Stimulated activated CD8-positive, alpha-beta memory T cell treated with anti-CD3 and anti-CD28 coated beads, Interleukin-4, amount 100 ng/mL, for 48 hours (primary cell): ENCODE results near the gene CCDC106.

Experiments
- DNase-seq: peaks from one replicate; pipeline ENCODE4 v3.0.0-alpha.2; 2020

Gene CCDC106

DNA sequence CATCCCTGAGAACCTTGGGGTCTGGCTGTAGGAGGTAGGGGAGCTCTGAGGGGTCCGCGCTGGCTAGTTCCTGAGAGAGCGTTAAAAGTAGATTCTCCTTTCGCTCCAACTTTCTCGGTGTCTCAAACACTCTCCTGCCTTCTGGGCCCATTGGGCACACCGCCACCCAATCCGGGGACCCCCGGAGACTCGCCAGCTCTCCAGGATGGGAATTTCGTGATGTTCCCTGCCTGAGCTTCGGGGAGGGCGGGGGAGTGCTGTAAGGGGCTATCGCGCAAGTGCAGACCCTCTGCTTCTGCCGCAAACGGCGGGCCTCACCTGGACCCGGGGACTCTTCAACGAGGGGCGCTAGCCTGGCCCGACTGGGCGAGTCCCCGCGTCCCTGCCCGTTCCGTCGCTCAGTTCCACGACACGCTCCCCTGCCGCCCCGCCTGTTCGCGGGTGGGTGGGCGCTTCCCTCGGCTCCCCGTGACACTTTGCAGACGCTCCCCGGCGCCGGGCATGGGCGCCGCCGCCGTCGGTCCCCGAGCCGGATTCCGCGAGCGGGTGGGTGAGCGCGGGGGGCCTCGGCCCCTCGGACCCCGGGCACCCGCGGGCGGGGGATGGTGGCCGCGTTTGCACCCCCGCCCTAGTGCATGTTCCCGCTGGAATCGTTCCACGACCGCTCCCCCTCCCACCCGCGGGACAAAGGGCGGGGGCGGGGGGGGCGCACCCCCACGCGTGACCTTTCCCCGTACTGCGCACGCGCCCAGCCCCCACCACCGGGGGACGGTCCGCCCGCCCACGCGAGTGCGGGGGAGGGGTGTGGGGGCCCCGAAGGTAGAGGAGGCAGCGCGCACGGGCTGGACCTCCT lies at the start of gene CCDC106:
CCDC106 (plus strand) TSS at position 481 of the 853 bp plus-strand sequence. CDS start 835 bp downstream, outside the sequence.
- DNase-seq: peak; percentile 65

DNA sequence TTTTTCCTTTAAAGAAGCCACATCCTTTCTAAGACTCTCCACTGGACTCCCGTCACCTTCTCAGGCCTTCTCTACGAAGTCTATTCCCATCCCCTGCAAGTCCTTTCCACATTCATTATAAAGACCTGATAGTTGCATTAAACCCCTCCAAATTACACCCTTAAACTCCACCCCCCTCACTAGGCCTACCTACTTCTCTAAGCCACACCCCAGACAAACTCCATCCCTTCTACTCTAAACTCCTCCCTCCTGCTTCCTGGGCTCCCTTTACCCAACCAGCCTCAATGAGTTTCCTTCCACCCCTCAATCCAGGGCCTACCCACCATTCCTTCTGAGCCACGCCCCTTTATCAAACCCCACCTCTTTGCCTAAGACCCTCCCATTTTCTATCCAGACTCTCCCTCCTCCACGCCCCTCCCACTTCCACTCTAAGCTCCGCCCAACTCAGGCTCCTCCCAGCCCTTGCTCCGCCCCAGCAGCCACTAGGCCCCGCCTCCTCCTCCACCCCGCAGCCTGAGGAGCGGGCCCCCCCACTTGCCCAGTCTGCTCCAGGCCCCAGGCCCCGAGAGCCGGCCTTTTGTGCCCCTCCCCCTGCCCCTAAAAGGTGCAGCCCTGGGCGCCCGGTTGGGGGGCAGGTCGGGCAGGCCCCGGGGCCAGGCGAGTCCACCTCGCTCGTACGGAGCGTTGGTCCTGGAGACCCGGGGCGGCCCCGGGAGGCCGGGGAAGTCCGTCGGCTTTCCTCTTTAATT lies 49.1 kb upstream of the CCDC106 start:
- DNase-seq: peak; percentile 97

DNA sequence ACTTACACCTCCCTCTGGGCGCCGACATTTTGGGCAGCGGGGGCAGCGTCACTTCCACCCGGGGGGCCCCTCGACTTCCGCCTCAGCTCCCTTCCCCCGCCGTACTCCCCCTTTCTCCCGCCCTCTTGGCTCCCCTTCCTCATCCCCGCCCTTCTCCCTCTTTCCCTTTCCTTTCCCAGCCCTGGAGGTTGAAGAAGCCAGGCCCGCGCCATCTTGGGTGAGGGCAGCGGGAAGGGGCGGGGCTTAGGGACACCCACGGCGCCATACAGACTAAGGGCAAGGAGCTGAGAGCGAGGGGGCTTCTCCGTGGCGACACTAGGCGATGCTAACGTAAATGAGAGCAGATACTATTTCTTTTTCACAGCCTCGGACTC lies 48.6 kb upstream of the CCDC106 start, which contains the start of gene FIZ1:
FIZ1 (minus strand) TSS at position 50 of the 374 bp plus-strand sequence. CDS start 1,652 bp downstream, outside the sequence.
- peak; percentile 97 for DNase-seq

DNA sequence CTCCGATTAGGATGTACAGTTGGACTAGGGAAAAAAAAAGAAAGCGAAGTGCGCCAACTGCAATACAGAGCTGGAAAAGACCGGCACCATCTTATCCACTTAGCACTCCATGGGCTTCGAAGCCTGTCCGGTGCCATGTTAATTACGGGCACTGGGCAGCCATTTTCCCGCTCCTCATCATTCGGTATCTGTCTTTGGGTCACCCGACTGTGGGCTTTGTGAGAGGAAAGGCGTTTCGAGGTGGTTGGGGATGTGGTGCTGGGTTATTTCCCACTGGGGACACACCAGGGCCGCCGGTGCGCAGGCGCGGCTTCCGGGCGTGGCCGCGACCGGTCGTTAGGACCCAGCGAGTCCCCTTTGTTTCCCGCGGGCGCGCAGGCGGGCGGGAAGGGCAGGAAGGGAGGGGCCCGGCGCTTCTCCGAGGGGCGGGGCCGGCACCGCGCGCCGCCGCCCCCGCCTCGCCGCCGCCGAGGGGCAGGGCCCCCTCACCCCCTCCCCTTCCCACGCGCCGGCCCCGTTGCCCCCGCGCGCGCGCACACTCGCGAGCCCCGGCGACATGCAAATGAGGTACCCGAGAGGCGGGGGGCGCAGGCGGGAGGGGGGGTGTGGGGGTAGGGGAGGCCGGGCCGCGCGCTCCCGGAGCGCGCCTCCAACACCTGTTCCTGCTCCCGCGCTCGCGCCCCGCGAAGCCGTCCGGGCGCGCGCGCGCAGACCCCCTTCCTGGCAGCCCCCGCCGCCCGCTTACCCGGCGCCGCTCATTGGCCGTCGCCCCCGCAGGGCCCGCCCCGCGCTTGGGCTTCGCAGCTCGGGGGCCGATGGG lies 48.0 kb upstream of the CCDC106 start, which contains the start of gene ZNF524:
ZNF524 (plus strand) TSS at position 447 of the 820 bp plus-strand sequence. CDS start 1,825 bp downstream, outside the sequence.
- DNase-seq: peak; percentile 85

DNA sequence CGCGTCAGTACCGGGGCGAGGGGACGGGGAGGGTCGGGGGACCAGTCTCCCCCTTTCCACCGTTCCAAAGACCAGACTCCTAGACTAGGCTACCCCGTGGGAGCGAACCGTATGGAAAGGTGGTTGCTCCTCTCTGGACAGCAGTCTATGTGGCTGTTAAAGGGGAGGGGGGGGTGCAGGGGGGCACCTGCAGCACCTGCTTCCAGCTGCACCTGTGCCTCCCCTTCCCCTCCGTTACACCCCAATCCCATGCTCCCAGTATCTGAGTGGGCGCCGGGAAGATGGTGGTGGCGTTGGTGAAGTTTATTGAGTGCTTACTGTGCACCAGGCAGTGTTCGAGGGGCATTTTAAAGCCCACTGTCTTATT lies 47.4 kb upstream of the CCDC106 start:
- DNase-seq: no peak

DNA sequence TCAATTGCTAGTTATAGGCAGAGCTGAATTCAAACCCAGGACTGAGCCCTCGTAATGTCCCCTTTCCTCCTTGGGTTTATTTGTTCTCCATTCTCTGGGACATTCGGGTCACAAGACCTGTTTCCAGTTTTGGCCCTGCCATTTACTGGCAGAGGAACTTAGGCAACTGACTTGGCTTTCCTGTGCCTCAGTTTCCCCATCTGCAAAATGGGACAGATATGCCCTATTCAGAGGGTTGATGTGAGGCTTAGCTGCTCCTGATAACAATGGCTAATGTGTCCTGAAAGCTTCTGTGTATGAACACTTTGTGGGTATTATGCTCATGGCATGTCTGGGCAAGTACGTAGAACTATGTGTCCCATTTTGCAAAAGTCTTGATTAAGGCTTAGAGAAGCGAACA lies 46.9 kb upstream of the CCDC106 start:
- DNase-seq: no peak

DNA sequence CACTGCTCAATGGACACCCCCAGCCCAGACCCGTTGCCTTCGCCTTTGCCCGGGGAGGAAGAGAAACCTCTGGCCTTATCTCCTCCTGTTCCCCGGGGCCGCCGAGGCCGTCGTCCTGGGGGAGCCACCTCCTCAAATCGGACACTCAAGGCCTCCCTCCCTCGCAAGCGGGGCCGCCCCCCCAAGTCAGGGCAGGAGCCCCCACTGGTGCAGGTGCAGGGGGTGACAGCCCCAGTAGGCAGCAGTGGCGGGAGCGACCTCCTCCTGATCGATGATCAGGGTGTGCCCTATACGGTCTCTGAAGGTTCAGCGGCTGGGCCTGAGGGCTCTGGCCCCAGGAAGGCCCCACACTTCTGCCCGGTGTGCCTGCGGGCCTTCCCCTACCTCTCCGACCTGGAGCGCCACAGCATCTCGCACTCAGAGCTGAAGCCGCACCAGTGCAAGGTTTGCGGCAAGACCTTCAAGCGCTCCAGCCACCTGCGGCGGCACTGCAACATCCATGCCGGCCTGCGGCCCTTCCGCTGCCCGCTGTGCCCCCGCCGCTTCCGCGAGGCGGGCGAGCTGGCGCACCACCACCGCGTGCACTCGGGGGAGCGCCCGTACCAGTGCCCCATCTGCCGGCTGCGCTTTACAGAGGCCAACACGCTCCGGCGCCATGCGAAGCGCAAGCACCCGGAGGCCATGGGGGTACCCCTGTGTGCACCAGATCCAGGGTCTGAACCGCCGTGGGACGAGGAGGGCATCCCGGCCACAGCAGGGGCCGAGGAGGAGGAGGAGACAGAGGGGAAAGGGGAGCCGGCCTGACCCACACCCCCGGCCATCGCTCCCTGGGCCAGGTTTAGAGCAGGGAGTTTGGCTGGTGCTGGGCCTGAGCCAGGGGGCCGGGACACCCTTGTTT lies 45.7 kb upstream of the CCDC106 start:
- no peak for DNase-seq

DNA sequence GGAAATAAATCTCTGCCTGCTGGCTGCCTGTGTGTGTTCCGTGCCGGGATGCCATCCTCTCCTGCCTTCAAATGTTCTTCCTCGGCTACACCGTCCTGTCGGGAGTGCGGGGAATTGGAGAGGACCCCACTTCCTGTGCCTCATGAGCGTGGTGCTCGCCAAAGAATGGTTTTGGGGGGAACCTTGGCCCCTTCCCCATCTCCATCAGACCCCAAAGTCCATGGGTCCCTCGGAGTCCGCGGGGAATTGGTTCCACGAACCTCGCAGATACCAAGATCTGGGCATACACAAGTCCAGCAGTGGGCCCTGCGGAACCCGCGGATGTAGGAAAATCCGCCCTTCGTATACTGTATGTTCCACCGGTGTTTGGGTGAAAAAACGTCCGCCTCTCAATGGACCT lies 44.9 kb upstream of the CCDC106 start:
- no peak for DNase-seq

DNA sequence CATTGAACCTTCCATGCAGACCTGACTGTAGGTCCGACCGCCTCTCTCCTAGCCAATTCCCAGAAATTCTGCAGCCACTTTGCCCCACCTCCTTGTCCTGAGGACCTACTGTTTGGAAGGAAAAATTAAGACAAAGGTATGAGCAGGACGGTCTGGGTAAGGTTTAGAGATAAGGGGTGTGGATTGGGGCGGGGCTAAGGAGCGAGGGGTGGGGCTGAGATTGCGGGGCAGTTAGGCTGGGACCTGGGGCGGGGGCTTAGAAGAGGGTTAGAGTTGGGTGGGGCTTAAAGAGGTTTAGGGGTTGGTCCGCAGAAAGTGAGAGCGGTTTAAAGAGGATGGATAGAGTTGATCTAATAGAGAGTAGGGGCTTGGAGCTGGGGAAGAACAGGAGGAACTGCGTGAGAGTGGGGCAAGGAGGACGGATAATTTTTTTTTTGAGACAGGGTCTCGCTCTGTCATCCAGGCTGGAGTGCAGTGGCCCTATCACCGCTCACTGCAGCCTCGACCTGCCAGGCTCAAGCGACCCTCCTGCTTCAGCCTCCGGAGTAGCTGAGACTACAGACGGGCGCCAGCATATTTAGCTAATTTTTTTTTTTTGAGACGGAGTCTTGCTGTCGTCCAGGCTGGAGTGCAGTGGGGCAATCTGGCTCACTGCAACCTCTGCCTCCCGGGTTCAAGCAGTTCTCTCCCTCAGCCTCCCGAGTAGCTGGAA lies 44.3 kb upstream of the CCDC106 start:
- no peak for DNase-seq

DNA sequence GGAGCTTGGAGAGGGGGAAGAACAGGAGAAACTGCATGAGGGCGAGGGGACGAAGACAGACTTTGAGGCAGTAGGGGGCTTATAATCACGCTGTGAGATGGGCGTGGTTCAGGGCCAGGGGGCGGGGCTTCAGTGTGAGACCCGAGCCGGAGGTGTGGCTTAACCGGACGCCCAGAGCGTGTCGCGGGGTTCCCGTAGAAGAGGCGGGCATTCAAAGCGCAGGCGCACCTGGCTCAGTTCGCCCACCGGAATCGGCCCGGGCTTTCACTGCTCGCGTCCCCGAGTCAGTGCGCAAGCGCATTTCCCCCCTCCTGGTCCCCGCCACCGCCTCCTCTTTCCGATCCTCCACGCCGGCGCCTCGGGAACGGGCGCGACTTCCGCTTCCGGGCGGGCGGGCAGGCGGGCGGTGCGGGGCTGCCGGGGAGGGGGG lies 42.8 kb upstream of the CCDC106 start:
- DNase-seq: peak; percentile 99

DNA sequence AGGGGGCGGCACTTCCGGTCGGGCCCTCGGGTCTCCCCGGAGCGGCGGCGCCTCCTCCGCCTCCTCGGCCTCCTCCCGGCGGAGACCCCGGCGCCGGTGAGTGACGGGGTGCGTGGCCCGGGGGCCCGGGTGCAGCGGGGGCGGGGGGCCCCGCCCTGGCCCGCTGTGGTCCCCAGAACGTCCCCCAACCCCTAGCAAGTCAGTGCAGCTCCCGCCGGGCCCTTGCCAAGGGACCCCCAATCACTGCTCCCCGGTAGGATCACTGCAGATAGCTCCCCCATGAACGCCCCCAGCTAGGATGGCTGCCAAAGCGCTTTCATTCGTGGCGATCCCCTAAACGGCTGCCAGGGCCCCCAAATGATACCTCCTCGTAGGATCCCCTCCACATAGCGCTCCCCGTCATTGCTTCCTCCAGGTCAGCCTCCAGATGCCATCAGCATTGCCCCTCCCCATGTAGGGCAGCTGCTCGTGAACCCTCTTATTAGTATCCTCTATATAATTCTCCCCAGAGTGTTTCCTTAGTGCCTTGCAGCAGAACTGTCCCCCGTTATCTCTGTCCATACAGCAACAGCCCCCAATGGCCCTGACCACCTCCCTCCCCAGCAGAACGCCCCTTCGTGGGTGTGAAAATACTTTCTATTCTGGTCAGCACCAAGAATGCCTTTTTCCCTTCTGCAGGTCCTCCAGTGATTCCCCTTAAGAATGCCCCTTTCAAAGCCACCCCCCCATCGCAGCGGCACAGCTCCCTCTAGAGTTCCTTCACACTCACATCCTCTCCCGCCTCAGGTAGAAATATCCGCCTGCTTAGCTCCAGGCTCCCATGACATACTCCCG lies 42.2 kb upstream of the CCDC106 start, which contains the start of gene ZNF865:
ZNF865 (plus strand) TSS at position 11 of the 834 bp plus-strand sequence. CDS start 7,972 bp downstream, outside the sequence.
- peak; percentile 80 for DNase-seq

DNA sequence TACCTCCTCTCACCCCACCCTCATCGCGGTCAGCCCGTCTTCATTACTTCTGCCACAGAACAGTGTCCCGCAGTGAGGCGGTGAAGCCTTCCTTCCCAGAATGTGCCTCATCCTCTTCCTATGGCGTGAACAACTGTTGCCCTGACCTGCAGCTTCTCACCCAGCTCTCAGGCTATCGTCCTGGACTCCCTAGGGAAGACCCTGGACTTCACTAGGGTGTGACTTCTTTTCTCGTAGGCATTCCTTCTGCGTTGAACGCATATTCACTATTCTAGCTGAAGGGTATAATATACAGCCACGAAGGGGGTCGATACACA lies 41.6 kb upstream of the CCDC106 start:
- DNase-seq: no peak

DNA sequence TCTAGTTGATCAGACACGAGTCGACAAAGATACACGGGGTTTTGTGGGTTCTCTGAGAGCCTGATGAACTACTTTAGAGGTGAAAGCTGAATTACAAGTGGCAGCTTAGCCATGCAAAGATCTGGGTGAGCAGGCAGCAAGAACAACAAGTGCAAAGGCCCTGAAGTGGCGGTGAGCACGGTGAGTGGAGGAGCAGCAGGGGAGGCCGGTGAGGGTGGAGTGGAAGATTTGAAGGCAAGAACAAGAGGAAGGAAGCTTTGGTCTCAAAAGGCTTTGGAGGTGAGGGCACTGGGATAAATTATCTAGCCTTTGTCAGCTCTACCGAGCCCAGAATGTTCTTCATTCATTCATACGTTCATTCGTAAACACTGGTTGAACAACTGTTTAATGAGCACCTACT lies 41.2 kb upstream of the CCDC106 start:
- no peak for DNase-seq

DNA sequence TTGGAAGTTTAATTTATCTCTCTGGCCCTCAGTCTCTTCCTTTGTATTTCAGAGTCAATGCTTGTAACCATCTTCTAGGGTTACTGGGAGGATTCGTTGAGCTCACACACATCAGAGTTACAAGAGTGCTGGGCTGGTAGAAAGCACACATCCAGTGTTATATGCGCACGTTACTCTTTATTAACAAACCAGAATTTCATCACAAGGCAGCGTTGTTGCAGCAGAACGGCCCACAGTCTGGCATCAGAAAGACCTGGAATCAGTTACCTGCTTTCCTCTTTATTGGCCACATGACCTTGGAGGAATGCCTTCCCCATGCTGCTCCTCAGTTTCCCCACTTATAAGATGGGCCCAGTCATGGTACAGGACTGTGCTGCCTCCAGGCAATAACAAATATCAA lies 38.7 kb upstream of the CCDC106 start:
- DNase-seq: no peak

DNA sequence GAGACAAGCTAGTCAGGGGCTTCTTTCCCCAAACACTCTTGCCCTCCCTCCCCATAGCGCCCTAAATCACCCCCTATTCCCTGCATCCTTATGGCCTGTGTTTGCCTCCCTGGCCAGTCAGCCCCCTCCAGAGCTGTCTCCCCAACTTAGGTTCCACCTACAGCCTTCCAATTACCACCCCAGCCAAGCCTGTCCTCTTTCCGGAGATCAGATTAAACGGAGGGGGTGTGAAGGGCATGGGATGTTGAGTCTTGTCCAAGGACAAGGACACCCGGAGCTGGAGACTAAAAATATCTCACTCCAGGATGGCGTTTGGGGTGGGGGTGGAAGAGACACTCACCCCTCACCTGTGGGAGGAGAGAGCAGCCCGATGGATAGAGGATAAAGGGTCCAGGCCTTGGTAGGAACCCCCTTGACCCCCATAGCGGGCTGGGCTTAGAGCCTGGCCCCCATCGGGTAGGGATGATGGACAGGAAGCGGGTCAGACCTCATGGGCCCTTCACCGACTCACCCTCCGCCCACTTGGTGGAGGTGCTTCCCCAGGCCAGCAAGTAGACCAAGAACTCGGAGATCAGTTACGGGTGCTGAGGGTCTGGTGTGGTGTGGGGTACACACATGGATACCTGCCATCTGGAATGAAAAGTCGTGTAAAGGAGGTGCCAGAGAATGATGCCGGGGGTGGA lies 36.6 kb upstream of the CCDC106 start:
- no peak for DNase-seq

DNA sequence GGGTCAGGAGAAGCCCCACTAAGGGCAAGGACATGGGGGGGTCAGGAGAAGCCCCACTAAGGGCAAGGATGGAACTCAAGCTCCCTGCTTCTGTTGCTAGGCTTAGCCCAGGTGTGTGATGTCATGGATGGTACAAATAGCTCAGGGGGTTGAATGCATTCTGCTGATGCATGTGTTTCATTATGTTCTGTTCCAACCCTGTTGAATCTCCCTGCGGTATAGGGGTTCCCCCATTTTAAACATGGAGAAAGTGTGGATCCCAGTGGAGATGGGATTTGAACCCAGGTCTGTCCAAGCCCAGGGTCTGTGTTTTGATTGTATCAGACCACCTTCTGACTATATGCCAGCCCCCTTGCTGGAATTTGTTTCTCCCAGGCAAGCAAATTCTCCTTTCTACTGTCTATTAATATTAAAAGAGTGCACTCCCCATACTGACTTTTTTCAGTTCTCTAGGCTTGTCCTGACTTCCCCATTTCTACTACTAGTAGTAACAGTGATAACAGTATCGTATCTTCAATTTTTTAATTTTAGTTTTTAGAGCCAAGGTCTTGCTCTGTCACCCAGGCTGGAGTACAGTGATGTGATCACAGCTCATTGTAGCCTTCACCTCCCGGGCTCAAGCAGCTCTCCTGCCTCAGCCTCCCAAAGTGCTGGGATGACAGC lies 35.9 kb upstream of the CCDC106 start:
- no peak for DNase-seq

DNA sequence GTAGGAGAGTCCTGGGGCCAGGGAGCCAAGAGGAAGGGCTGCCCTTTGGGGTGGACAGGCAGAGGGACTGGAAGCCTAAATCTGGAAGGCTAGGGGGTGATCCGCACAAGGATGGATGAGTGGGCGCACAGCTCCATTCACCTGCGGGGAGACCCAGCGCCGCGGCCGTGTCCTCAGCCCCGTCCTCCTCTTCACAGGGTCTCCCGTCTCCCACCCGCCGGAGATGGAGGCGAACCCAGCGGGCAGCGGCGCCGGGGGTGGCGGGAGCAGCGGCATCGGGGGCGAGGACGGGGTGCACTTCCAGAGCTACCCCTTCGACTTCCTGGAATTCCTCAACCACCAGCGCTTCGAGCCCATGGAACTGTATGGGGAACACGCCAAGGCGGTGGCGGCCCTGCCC lies 34.6 kb upstream of the CCDC106 start:
- DNase-seq: no peak

DNA sequence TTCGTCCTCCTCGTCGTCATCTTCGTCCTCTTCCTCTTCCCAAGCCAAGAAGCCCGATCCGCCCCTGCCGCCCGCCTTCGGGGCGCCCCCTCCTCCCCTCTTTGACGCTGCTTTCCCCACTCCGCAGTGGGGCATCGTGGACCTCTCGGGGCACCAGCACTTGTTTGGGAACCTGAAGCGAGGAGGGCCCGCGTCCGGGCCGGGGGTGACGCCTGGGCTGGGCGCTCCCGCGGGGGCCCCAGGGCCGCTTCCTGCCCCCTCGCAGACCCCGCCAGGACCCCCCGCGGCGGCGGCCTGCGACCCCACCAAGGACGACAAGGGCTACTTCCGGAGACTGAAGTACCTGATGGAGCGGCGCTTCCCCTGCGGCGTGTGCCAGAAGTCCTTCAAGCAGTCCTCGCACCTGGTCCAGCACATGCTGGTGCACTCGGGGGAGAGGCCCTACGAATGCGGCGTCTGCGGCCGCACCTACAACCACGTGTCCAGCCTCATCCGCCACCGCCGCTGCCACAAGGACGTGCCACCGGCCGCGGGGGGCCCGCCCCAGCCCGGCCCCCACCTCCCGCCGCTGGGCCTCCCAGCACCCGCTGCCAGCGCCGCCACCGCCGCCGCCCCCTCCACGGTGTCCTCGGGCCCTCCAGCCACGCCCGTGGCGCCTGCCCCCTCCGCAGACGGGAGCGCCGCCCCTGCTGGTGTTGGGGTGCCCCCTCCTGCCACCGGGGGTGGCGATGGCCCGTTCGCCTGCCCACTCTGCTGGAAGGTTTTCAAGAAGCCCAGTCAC lies 33.9 kb upstream of the CCDC106 start:
- no peak for DNase-seq
